Skeletal muscle cell (primary cell): ENCODE data around the gene DFFB.

Experiments
- DNase-seq: peaks from one replicate; pipeline ENCODE4 v3.0.0-alpha.2; 2010; ENCODE audit warnings: low read depth
- H3K4me3 ChIP-seq: 2 replicates; pipeline ENCODE4 v1.5.1; 2011; ENCODE audit warnings: low read depth, mild to moderate bottlenecking, control low read depth, low read length, moderate library complexity

The DFFB gene

DNA sequence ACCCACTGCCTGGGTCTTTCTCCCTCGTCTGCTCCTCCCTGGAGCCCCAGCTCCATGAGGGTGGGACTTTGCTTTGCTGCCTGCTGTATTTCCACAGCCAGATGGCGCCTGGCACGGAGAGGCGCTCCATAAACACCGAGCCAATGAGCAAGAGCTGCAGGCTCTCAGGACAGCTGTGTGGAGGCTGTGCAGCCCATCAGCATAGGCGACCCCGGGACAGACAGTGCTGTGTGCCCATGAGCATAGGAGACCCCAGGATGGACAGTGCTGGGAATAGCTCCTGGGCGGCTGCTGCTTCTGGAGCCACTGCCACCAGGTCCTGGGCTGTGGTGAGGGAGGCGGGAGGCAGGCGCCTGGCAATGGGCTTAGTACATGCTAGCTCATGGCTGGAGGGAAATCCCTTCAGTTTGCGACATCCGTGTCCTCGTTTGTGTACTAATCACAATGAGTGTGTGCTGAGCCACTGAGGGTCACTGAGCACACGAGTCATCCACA is 29.4 kb upstream of the DFFB start:
- no peak overlapping the region for H3K4me3 ChIP-seq
- DNase-seq, result peak; percentile 13

DNA sequence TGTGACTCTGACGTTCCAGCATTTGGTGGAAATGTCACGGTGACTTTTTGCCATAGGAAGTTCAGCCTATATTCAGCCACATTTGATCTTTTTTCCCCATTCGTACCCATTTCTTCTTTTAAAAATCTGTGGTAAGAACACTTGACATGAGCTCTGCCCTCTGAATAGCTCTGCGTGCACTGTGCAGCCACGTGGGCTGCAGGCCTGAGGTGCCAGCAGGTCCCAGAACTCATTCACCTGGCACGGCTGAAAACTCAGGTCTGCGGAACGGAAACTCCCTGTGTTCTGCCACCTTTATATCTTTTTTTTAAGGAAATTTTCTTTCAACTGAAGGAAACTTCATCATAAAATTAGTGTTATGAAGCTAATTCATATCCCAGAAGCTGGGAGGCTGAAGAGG is 28.9 kb upstream of the DFFB start:
- H3K4me3 ChIP-seq, result no peak overlapping the region
- DNase-seq, result no peak

DNA sequence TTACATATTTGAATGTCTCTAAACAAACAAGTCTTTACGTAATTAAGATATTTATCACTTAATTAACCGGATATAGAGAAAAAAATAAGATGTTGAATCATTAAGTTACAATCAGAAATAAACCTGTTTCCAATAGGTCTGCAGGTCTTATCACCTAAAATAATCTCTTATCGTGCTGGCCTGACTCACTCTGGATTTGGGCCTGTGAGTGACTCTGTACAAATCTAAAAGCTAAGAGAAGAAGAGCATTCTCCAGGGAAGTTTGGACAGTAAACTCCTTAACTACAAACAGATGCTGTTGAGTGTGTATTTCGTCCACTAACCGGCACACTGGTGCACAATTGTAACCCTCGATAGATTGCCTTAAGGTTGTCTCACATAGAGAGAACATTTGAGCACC is 25.6 kb upstream of the DFFB start:
- DNase-seq, result no peak
- no peak overlapping the region for H3K4me3 ChIP-seq

DNA sequence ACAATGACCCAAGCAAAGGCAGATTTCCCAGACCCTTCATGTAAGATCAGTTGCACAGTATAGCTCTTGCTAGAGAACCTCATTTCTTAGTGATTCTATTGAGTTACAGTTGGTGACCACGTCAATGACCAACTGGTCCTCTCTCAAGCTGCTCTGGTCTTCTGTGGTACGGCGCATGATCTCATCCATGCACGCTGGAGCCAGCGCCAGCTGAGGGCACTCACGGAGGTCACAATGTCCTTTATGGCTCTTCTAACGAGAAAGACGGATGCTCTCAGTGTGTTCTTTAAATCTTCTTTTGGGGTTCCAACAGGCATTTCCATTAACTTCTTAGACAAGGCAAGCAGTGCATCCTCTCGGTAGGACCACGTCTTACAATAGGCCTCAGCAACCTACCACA is 22.6 kb upstream of the DFFB start:
- no peak for DNase-seq
- no peak overlapping the region for H3K4me3 ChIP-seq

DNA sequence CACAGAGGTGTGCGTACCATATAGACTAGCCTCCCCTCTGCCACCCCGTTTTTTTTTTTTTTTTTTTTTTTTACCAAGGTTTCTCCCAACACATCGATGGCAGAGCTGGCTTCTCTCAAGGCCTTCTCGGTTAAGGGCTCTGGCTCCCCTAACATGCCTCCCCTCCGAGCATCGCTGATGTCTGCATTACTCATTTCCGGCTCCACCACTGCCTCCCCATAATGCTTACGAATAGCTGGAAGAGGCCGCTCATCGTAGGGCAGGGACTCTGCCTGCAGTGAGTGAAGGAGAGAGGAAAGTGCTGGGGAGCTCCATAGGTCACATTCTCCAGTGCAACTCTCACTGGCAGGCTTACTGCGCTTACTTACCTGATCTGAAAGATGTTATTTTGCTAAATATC is 20.9 kb upstream of the DFFB start:
- no peak overlapping the region for H3K4me3 ChIP-seq
- no peak for DNase-seq

DNA sequence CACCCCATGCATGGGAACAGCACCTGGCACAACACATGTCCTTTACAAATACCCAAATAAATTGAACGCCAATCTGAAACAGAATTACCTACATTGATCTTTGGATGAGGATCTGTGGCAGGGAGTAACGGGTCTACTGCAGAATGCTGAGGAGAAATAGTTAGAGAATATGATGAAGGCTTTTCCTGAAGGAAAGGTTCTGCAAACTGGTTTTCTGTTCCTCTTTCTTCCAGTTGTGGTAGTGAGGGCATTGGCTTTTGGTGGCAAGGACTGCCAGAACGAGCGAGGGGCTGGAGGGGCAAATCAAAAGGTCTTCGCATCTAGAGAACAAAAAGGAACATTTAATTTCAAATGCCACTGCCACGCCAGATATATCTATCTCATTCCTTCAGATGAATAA is 20.1 kb upstream of the DFFB start:
- H3K4me3 ChIP-seq, result no peak overlapping the region
- DNase-seq, result no peak

DNA sequence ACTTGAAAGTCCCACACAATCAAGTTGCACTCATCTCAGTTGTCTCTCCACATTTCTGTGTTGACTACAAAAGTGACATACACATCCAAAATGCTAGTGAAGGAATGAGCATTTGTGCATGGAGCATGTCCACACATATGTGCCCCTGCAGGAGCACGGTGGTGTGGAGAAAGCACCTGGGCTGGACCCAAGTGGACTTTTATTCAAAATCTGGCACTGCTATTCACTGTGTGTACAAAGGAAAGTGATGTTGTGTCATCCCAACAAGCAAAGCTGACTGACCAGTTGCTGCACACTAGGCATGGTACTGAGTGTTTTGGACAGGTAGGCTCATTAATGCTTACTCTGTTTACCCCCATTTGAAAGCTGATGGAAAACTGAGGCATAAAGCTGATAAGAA is 19.6 kb upstream of the DFFB start:
- no peak for DNase-seq
- no peak overlapping the region for H3K4me3 ChIP-seq

DNA sequence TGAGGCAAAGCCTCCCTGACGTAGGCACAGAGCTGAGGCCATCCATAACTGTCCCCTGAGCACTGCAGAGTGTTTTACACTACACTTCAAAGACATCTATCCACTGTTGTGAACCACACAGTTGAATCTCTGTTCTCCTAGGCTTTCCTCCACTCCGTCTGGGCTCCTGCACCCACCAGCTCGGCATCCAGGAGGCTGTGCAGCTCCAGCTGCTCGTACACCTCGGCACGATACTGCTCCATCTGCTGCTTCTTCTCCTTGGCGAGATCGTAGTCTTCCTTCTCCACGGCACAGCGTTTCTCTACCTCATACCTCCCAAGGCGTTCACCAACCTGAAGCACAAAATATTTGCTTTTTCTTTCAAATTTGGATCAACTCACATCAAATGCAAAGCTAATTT is 18.5 kb upstream of the DFFB start:
- H3K4me3 ChIP-seq, result no peak overlapping the region

DNA sequence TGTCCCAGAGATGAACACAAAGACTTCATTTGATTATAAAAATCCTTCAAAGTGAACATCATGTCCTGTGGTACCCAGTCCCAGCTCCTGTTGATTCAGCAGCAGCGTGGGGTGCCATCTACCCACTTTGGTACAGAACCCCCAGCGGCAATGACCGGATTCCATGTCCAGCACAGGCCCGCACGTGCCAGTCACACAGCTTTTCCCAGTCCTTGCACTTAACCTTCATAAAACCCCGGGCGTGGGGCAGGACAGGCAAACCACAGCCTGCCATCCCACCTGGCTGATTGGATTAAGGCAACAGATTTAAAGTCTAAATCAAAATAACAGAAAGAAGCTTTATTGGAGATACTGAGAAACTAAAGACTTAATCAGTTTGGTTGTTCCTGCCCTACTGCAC is 15.8 kb upstream of the DFFB start:
- H3K4me3 ChIP-seq, result no peak overlapping the region
- no peak for DNase-seq

More for the DNA sequence above, 18.5 kb upstream of the DFFB start:
- no peak for DNase-seq

DNA sequence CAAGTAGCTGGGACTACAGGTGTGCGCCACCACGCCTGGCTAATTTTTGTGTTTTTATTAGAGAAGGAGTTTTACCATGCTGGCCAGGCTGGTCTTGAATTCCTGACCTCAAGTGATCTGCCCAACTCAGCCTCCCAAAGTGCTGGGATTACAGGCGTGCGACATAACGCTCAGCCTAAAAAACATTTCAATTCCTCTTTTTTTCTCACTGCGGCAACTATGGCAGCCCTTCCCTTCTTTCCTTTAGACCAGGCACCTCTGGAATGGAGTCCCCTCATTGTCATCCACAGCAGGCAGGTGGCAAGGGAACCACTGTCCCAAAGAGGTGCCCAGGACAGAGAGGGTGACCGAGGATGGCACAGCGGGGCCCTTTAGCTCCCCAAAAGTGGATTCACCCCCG is 14.4 kb upstream of the DFFB start:
- DNase-seq, result no peak
- H3K4me3 ChIP-seq, result no peak overlapping the region

DNA sequence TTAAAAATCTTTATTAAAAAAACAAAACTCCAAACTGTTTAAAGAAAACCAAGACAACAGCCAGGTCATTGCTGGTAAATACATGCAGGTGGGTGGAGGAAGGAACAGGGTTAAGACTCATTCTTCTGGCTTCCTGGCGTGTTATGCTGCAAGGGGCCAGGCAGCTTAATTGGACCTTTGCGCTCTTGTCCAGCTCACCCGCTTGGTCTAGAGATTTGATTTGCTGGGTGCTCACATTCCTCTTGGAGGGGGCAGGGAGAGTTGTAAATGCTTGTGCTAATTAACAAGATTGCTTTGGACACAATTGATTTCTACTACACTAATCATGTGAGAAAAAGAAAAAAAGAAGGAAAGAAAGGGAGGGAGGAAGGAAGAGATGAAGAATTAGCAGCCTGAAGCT is 10.7 kb upstream of the DFFB start:
- no peak for DNase-seq
- H3K4me3 ChIP-seq, result no peak overlapping the region

DNA sequence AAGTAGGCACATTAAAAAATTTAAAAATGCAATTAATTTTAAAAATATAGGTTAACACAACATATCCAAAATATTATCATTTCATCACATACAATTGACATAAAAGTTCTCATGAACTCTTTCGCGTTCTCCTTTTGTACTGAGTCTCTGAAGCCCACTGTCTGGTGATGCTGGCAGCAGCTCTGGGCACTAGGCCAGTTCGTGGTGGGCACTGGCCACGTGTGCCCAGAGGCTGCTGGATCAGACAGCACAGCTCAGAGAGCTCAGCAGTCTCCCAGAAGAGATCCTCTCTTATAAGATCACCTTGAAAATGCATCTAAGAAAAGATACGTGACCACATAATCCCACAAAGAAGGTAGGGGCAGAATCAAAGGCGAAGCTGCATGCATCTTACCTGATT is 10.2 kb upstream of the DFFB start:
- no peak for DNase-seq
- no peak overlapping the region for H3K4me3 ChIP-seq

DNA sequence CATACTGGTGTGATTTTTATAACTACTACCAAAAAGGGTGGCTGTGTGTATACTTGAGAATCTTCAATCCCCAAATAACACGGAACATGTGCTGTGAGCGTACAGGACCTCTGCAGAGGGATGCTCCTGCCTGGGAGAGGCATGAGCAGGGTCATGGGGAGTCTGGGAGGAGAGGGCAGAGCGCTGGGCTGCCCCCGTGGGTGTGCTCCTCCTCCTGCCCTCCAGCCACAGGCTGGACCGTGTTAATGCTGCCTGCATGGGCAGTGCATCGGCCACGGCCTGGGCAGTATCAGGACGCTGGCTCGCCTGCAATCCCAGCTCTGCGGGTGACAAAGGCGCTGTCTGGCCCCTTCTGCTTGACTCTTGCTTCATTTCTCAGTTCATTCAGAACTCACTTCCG is 6.4 kb upstream of the DFFB start:
- no peak overlapping the region for H3K4me3 ChIP-seq
- no peak for DNase-seq

DNA sequence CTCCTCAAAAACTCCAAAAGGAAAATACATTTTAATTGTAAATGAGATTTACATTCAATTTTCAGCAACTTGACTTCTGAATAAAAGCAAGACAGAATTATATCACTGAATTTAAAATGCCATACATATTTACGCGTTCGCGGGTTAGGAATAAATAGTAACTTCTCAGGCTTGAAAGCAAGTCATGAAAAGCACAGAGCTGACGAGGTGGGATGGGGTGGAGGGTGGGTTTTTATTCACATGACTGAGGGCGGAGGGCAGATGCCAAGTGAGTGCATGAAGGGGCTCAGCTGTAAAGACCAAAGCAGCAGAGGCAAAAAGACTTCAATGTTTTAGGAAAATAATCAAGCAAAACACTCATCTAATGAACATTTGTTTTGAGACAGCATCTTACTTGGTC is 6.0 kb upstream of the DFFB start:
- no peak for DNase-seq
- H3K4me3 ChIP-seq, result no peak overlapping the region

DNA sequence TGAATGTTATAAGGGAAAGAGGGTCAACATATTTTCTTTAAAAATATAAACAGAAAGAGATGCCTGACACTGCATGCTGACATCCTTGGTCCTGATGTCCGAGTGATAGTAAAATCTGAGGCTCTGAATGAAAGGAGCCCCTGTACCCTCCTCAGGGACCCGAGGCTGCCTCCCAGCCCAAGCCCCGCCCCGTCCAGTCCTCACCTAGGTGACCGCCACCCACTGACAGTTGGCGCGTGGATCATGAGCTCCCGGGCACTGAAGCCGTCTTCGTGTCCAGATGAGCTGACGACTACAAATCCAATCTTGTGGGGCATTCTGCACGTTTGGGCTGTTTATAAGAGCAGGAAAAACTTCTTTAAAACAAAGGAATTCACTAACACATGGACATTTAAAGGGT is 5.2 kb upstream of the DFFB start:
- no peak overlapping the region for H3K4me3 ChIP-seq
- no peak for DNase-seq

DNA sequence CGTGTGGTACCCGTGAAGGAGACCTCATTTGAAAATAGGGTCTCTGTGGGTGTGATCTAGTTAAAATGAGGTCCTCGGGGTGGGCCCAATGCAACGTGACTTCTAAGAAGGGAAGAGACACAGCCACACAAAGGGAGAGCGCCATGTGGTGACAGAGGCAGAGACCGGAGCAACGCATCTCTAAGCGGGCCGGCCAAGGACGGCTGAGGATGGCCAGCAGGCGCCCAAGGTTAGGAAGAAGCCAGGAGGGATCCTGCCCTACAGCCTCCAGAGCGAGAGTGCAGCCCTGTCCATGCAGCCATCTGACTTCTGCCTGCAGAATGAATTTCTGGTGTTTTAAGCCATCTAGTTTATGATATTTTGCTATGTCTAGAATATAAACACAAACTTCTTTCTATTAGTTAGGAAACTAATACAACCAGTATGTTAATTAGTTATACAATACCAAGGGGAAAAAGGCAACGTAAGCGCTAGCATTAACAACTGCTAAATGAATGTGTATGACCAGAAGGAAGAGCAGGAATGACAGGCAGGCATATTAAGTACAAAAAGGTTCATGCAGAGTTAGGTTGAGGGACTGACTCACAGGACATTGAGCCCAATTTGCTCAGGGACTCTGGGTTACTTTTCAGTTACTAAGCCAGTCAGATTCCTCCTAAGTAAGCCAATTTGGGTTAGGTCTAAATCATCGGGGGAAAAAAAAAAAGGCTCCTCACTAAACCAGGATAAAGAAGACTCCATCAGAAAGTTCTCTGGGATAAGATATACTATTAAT is 4.4 kb upstream of the DFFB start:
- H3K4me3 ChIP-seq, result no peak overlapping the region
- no peak for DNase-seq

DNA sequence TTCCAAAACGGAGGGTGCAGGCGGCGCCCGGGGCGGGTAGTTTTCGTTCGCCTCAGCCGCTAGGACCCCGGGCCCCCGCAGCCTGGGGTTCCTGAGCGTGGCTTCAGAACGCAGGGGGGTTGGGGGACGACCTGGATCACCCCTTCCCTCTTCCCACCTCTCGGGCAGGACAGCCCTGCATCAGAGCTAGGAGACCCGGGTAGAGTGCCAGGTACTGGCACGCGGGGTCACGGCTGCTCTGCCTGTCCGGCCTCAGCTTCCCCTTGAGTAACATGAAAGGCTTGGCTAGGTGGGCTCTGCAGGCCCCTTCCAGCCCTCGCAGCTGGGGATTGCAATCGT is 484 bp downstream of the DFFB start:
- peak overlapping the region; percentile 92 for H3K4me3 ChIP-seq
- no peak for DNase-seq

DNA sequence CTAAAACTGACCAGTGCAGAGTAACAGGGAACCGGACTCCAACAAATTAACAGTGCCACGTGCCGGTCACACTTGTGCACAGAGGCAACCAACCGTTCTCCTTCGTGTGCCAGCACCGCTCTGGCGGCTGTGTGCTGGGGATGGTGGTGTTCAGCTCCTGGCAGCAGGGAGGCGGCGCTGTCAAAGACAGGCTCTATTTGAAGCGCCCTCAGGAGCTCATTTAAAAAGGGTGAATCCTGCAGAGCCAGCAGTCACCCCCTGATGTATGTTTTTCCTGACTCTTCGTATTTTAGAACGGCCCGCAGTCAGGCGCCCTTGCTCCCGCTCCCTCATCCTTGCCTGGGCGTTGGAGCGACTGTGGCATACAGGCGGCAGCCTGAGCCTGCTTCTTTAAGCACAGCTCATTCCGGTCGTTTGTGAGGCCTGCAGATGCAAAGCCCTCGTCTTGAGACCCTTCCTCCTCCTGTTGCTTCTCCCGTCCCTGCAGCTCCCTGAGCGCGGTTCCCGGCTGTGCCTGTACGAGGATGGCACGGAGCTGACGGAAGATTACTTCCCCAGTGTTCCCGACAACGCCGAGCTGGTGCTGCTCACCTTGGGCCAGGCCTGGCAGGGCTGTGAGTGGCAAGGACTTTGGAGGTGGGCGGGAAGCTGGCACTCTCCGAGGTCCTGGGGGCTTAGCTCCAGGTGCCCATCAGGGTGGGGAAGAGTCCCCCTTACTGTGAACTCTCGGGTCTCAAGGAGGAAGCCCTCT is 1.1 kb downstream of the DFFB start:
- peak; percentile 9 for DNase-seq

DNA sequence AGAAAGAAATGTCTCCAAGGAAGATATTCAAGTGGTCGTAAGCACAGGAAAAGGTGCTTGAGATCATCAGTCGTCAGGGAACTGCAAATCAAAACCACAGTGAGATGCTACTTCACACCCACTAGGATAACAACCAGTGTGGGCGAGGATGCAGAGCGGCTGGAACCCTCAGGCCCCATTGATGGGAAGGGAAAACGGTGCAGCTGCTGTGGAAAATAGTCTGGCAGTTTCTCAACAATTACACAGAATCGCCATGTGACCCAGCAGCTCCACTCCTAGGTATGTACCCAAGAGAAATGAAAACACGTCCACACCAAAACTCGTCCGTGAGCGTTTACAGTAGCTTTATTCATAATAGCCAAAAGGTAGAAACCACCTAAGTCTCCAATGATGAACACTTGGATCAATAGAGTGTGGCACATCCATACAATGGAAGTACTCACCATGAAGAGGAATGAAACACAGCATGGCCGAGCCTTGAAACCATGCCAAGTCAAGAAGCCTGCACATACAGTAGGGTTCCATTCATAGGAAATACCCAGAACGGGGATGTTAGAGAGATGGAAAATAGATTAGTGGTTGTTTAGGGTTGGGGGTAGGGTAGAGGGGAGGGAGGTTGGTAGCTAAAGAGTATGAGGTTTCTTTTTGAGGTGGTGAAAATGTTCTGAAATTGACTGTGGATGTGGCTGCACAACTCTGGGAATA is 6.1 kb downstream of the DFFB start:
- DNase-seq, result no peak
- no peak overlapping the region for H3K4me3 ChIP-seq

More for the DNA sequence above, 1.1 kb downstream of the DFFB start:
- peak overlapping the region; percentile 92 for H3K4me3 ChIP-seq

DNA sequence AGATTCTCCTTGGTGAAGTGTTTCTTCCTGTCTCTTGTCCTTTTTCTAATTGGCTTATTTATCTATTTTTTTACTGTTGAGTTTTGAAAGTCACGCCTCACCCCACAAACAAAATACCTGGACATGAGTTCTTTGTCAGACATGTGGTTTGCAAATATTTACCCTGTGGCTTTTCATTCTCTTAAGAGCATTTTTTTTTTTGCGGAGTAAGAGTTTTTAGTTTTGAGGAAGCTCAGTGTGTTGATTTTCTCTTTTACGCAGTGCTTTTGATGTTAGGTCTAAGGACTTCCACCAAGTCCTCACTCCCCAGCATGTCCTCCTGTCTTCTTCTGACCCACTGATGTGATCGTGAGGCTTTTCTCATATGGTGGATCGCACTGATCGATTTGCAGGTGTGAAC is 7.6 kb downstream of the DFFB start:
- no peak overlapping the region for H3K4me3 ChIP-seq
- DNase-seq, result no peak
